GM12873 (cell line): Measurements from ENCODE around the gene ACSM5.
"Not testable (repeated sequence)": the region's sequence is repeated elsewhere in the genome, so short reads cannot be mapped to it uniquely, and the experiment has no call there.

Experiments
- TF ChIP-seq, protein P1 (sequence below): IDR thresholded peaks from 2 replicates; pipeline ENCODE4 v1.5.1; 2012; ENCODE audit warnings: low read depth, mild to moderate bottlenecking, moderate library complexity, low read length, control low read depth; ENCODE audit not compliant: insufficient read depth; ENCODE audit errors: missing control alignments

The ACSM5 gene

DNA sequence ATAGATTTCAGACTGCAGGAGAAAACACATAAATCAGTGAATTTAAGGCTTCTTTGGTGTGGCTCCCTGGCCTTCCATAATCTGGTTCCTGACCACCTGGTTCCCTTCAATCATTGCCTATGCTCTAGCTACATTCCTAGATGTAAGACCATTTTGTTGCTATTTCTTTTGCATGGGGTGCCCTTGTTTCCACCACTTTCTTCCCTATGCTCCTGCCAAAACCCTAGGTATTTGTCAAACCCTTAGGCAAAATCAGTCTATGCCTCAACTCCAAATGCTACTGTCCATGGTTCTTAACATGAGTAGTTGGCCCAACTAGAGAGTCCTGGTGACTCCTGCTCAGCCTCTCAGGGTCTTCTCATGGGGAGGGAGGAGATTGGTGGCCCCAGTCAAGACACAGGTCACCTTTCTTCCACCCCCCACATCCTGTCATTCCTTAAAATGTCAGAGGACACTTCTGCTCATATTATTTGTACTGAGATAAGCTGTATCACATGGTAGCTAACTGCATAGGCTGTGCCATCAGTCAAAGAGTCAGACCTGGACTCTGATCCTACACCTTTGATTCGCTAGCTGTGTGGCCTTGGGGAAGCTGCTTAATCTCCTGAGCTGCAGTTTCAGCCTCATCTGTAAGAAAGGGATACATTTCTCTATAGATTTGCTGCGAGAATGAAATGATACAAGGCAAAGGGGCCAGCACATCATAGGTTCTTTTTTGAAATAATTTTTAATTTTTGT lies 15.0 kb downstream of the ACSM5 start:
- TF ChIP-seq, protein P1, sequence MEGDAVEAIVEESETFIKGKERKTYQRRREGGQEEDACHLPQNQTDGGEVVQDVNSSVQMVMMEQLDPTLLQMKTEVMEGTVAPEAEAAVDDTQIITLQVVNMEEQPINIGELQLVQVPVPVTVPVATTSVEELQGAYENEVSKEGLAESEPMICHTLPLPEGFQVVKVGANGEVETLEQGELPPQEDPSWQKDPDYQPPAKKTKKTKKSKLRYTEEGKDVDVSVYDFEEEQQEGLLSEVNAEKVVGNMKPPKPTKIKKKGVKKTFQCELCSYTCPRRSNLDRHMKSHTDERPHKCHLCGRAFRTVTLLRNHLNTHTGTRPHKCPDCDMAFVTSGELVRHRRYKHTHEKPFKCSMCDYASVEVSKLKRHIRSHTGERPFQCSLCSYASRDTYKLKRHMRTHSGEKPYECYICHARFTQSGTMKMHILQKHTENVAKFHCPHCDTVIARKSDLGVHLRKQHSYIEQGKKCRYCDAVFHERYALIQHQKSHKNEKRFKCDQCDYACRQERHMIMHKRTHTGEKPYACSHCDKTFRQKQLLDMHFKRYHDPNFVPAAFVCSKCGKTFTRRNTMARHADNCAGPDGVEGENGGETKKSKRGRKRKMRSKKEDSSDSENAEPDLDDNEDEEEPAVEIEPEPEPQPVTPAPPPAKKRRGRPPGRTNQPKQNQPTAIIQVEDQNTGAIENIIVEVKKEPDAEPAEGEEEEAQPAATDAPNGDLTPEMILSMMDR: no peak

DNA sequence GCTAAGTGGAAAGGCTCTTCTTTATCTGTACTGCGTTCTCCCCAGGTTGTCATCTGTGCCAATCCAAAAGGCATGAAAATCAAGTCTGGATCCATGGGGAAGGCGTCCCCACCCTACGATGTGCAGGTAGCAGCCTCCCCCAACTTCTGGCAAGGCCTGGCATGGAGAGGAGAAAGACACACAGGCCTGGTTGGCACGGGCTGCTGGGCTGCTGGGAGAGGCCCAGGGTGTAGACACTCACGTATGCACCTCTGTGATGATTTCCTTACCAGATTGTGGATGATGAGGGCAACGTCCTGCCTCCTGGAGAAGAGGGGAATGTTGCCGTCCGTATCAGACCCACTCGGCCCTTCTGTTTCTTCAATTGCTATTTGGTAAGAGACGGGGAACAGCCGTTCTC lies 21.6 kb downstream of the ACSM5 start:
- TF ChIP-seq, protein P1: no peak

DNA sequence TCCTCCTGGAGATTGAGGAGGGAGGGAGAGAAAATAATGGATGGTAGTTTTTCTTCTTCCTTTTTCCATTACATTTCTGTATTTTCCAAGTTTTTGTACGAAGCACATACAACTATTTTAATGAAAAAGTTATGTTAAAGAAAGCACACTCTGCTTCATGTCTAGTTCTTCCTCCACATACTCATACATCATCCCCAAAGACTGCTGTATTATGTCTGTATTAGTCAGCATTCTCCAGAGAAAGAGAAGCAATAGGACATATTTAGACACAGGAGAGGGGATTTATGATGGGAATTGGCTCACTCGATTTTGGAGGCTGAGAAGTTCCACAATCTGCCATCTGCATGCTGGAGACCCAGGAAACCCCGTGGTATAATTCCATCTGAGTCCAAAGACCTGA lies 31.9 kb downstream of the ACSM5 start:
- TF ChIP-seq, protein P1: no peak

DNA sequence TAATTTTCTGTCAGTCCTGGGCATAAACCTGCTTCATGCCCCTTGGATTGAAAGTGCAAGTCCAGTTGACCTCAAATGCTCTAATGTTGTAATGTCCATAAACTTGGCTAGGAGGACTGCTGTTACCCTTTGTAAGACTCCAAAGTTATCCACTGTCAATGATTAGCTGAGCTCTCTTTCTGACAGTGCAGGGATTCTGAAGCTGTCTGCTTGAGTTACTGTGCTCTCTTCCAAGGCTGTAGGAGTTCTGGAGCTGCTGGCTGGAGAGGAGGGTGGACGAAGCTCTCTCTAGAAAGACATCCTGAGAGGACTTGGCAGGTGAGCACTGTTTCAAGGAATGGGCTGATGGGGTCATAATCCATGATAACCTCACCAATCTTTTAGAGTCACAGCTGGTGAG lies 42.0 kb downstream of the ACSM5 start, which contains the start of gene ACSM2A:
Gene ACSM2A, plus strand, starts transcription at position 158 of the 400 bp plus-strand sequence. CDS start 8,594 bp downstream, outside the sequence.
- TF ChIP-seq, protein P1: not testable (repeated sequence)

DNA sequence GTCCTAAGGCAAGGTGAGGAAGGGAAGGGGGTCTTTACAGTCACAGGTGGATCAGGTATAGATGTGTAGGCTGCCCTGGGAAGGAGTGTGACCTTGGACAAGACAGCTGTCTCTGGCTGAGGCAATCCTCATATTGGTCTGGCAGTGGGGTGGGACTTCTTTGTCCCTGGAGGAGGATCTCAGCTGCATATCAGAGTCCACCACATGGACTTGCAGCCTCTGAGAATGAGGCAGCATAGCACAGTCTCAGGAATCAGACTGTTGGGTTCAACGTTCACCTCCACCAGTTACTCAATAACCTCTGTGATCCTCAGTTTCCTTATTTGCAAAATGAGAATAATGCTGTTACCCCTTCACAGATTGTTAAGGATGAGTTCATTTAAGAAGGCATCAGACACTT lies 75.4 kb downstream of the ACSM5 start:
- TF ChIP-seq, protein P1: no peak

DNA sequence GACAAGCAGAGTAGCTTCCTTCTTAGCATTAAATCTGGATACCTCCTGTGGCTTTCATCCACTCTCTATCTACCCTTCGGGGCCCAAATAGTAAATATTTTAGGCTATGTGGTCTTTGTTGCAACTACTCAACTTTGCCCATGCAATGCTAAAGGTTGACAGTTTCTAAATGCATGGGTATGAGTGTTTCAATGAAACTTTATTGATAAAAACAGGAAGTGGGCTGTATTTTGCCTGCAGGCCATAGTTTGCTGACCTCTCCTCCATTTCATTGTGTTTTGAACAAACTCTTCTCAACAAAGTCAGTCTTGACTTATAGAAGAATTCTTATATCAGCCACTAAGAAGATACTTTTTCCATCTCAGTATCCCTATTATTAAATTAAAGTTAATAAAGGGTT lies 76.1 kb downstream of the ACSM5 start:
- TF ChIP-seq, protein P1: no peak
